Caco-2 (cell line): ENCODE results near the gene PARP9. TPM values are rescaled to one million over a fixed set of nuclear protein-coding genes. Genes with fewer than 3 reads are reported as not detected.

Experiments
- BruUV-seq: library from RNA; stranded (reverse); fragments of 400-500 nt; replicated peaks from 2 replicates; lab custom pipeline; 2021; lab: Mats Ljungman, UMichigan
- CTCF ChIA-PET: fragments of 300-600 bp; sonication (Branson Sonifier 250); formaldehyde crosslinking; loops from one replicate; lab custom pipeline; 2022; ENCODE audit warnings: antibody characterized with exemption; lab: Charles Lee
- POLR2A ChIA-PET: fragments of 300-600 bp; sonication (Branson Sonifier 250); formaldehyde crosslinking; loops from one replicate; lab custom pipeline; 2022; ENCODE audit warnings: antibody characterized with exemption; lab: Charles Lee
- DNase-seq, 2 experiments: peaks; one replicate each; pipeline versions ENCODE4 v3.0.0 to v3.0.0-alpha.2; 2020 to 2022
- H3K27me3 ChIP-seq: replicated peaks from 2 replicates; pipeline ENCODE4 v1.6.0; 2011; ENCODE audit warnings: low read length; ENCODE audit not compliant: control insufficient read depth, insufficient read depth
- H3K36me3 ChIP-seq: 2 replicates; pipeline ENCODE4 v1.5.1; 2011; ENCODE audit warnings: low read length; ENCODE audit not compliant: control insufficient read depth, insufficient read depth
- H3K4me1 ChIP-seq: fragments of 250-450 bp; sonication (Bioruptor Pico); 2 replicates; pipeline ENCODE4 v1.5.1; 2020; ENCODE audit warnings: mild to moderate bottlenecking
- H3K4me3 ChIP-seq: 2 replicates; pipeline ENCODE4 v1.5.1; 2011; ENCODE audit warnings: low read depth, mild to moderate bottlenecking, control low read depth, low read length
- H3K9me3 ChIP-seq: fragments of 250-450 bp; sonication (Bioruptor Pico); 2 replicates; pipeline ENCODE4 v1.5.1; 2020; ENCODE audit warnings: mild to moderate bottlenecking, moderate library complexity
- H3K27ac Mint-ChIP-seq: one replicate; pipeline ENCODE4 v1.8.0; 2022; ENCODE audit warnings: mixed read lengths; ENCODE audit not compliant: unreplicated experiment
- H3K27me3 Mint-ChIP-seq: one replicate; pipeline ENCODE4 v1.8.0; 2022; ENCODE audit warnings: mixed read lengths; ENCODE audit not compliant: insufficient read depth, unreplicated experiment
- H3K36me3 Mint-ChIP-seq: one replicate; pipeline ENCODE4 v1.8.0; 2022; ENCODE audit warnings: mild to moderate bottlenecking, mixed read lengths; ENCODE audit not compliant: insufficient read depth, unreplicated experiment
- H3K4me1 Mint-ChIP-seq: one replicate; pipeline ENCODE4 v1.8.0; 2022; ENCODE audit warnings: low read depth, mixed read lengths; ENCODE audit not compliant: unreplicated experiment
- H3K4me3 Mint-ChIP-seq: one replicate; pipeline ENCODE4 v1.8.0; 2022; ENCODE audit warnings: mild to moderate bottlenecking, moderate library complexity, mixed read lengths; ENCODE audit not compliant: unreplicated experiment
- H3K9me3 Mint-ChIP-seq: one replicate; pipeline ENCODE4 v1.8.0; 2022; ENCODE audit warnings: mixed read lengths; ENCODE audit not compliant: unreplicated experiment
- intact Hi-C: fragments of 100-400 bp; cut with micrococcal nuclease; formaldehyde crosslinking; loops from one replicate; pipeline ENCODE4 v1.10.0; 2022; ENCODE audit not compliant: unreplicated experiment
- total RNA-seq: library from RNA; stranded (reverse); gene quantifications from 2 replicates; pipeline ENCODE4 v1.2.3, GENCODE V29; 2022
- TF ChIP-seq, protein P1 (sequence below), 2 experiments: fragments of 200-600 bp in 1 of 2; IDR thresholded peaks; 1 replicate in 1 of 2; 2 replicates in 1 of 2; pipeline versions ENCODE4 v1.5.1 to v1.8.0; 2011 to 2022; ENCODE audit warnings: antibody characterized with exemption in 1 of 2, control low read depth in 1 of 2, inconsistent platforms in 1 of 2, low read depth in 1 of 2, low read length in 1 of 2, mild to moderate bottlenecking in 1 of 2, moderate library complexity in 1 of 2; ENCODE audit not compliant: insufficient read depth in 1 of 2, severe bottlenecking in 1 of 2, unreplicated experiment in 1 of 2

Gene PARP9
- total RNA-seq, 1 experiment from 2014 or later, result 15.8 TPM

DNA sequence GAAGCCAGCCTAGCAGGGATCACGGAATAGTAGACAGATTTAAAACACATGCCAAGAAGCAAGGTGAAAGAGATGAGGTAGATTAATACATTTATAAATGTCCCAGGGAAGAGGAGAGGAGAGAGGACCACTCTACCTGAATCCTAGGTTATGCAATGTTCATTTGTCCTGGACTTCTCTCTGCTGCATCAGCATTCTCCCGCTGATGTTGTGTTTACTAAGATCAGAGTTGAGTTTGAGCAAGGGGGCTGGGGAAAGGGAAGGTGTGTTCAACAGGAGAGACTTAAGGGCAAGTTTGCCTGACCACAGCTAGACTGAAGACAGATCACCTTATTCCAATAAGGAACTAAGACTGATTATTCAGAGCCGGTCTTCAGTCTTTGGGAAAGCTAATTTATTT lies 48.2 kb downstream of the PARP9 start:
- DNase-seq, result no peak
- POLR2A ChIA-PET, result no interaction called here
- no peaks in the 10 kb centered on the region for H3K9me3 Mint-ChIP-seq
- no peaks in the 10 kb centered on the region for H3K36me3 ChIP-seq
- no peak overlapping the region for H3K27ac Mint-ChIP-seq
- CTCF ChIA-PET, result interaction anchor here (0.6 kb wide), 1 partner anchor 23 kb away, joined by 3 read pairs; no protein-coding TSS in a partner anchor
- H3K4me3 ChIP-seq, result no peak overlapping the region
- peaks cover 21% of the 10 kb centered on the region for H3K4me1 Mint-ChIP-seq
- peaks cover 6% of the 10 kb centered on the region for H3K36me3 Mint-ChIP-seq
- peaks cover 16% of the 10 kb centered on the region for H3K4me1 ChIP-seq
- no peak overlapping the region for H3K4me3 Mint-ChIP-seq
- H3K9me3 ChIP-seq, result no peaks in the 10 kb centered on the region
- BruUV-seq, result no TSS peak
- H3K27me3 ChIP-seq, result no peaks in the 10 kb centered on the region
- intact Hi-C loops, result no loop called here
- no peaks in the 10 kb centered on the region for H3K27me3 Mint-ChIP-seq
- TF ChIP-seq, protein P1, sequence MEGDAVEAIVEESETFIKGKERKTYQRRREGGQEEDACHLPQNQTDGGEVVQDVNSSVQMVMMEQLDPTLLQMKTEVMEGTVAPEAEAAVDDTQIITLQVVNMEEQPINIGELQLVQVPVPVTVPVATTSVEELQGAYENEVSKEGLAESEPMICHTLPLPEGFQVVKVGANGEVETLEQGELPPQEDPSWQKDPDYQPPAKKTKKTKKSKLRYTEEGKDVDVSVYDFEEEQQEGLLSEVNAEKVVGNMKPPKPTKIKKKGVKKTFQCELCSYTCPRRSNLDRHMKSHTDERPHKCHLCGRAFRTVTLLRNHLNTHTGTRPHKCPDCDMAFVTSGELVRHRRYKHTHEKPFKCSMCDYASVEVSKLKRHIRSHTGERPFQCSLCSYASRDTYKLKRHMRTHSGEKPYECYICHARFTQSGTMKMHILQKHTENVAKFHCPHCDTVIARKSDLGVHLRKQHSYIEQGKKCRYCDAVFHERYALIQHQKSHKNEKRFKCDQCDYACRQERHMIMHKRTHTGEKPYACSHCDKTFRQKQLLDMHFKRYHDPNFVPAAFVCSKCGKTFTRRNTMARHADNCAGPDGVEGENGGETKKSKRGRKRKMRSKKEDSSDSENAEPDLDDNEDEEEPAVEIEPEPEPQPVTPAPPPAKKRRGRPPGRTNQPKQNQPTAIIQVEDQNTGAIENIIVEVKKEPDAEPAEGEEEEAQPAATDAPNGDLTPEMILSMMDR (IDR thresholded peaks at IDR 0.05; ENCODE audit: insufficient read depth in 1 of 2, low read depth in 1 of 2, low read length in 1 of 2, severe bottlenecking in 1 of 2, unreplicated experiment in 1 of 2), result no peak

DNA sequence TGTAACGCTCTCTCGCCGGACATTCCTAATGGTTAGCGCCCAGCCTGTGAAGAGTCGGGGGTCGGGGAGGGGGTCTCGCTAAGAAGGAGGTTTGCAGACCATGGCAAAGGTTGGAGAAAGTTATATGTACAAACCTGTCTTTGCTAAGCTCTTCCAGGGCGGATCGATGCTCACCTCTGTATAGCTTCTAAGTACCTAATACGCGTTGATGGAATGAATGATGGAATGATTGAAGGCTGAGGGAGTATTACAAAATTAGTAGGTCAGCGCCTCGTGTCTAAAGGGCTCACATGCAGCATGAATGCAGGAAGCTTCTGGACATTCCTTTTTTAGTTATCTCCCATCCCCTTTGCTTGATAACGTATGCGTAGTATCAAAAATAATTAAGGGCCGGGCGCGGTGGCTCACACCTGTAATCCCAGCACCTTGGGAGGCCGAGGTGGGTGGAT lies 49.1 kb downstream of the PARP9 start:
- CTCF ChIA-PET, result no interaction called here
- intact Hi-C loops, result no loop called here
- H3K4me3 Mint-ChIP-seq, result peak overlapping the region; percentile 84
- H3K4me1 Mint-ChIP-seq, result peaks cover 24% of the 10 kb centered on the region
- no TSS peak for BruUV-seq
- Histone ChIP-seq H3K27me3 (no peaks in the 10 kb centered on the region), H3K4me1 (peaks cover 18% of the 10 kb centered on the region), H3K9me3 (no peaks in the 10 kb centered on the region), H3K4me3 (peak overlapping the region; percentile 96), H3K36me3 (no peaks in the 10 kb centered on the region)
- POLR2A ChIA-PET, result interaction anchor here (0.7 to 1.0 kb wide), 3 partner anchors 25 to 164 kb away, joined by 3 read pairs; partner anchors contain the start of gene FAM162A
- TF ChIP-seq, protein P1 (IDR thresholded peaks at IDR 0.05; ENCODE audit: insufficient read depth in 1 of 2, low read depth in 1 of 2, low read length in 1 of 2, severe bottlenecking in 1 of 2, unreplicated experiment in 1 of 2), result no peak
- no peak for DNase-seq
- peak overlapping the region; percentile 71 for H3K27ac Mint-ChIP-seq
- no peaks in the 10 kb centered on the region for H3K9me3 Mint-ChIP-seq
- no peaks in the 10 kb centered on the region for H3K27me3 Mint-ChIP-seq
- peaks cover 6% of the 10 kb centered on the region for H3K36me3 Mint-ChIP-seq

DNA sequence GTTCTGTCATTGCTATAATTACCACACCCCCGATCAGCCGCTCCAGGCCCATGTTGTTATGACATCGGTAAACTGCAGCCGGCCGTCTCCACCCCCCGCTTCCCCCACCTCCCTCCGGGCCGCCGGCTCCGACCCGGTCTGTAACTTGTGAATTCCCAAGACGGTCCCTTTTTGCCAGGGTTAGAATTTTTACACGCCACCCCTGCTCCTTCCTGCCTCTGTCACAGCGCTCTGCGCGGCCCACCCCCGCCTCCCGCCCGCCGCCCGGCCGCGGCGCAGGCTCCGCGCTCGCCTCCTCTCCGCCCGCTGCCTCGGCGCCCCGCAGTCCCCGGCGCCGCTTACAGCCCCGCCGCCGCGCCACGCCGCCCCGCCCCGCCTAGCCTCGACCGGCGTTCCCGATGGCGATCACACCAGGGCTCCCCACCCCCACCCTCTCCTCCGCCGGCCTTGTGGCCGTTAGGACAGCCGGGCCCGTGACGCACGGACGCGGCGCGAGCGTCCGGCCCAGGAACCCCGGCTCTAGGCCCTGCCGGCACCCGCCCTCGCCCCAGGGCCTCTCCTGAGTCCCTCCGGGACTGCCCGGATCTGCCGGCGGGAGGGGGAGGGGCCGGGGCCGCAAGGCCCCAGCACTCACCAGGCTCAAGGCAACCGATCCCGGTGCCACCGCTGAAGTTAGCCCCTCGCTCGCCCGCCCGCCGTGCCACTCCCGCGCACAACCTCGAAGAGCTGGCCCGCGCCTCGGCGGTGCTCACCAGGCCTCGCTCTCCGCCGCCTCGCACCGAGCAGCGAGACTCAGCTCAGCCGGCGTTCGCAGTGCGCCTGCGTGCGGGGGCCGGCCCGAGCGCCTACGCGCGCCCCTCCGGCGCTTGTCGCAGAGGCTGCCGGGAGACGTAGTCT lies 49.7 kb downstream of the PARP9 start, which contains the start of gene KPNA1:
TSS of gene KPNA1 (minus strand) at position 817 of the 897 bp plus-strand sequence. CDS start 18,374 bp downstream, outside the sequence.
- peak; percentile 86 to 92 for DNase-seq
- no peaks in the 10 kb centered on the region for H3K9me3 Mint-ChIP-seq
- H3K27ac Mint-ChIP-seq, result peak within 1 kb of the TSS; percentile 71
- H3K4me1 Mint-ChIP-seq, result peaks cover 24% of the 10 kb centered on the region
- intact Hi-C loops, result loop anchor here (5.0 kb wide), 1 partner anchor 47 kb away; no protein-coding TSS in a partner anchor
- no peaks in the 10 kb centered on the region for H3K27me3 ChIP-seq
- TF ChIP-seq, protein P1 (IDR thresholded peaks at IDR 0.05; ENCODE audit: insufficient read depth in 1 of 2, low read depth in 1 of 2, low read length in 1 of 2, severe bottlenecking in 1 of 2, unreplicated experiment in 1 of 2), result no peak
- no peaks in the 10 kb centered on the region for H3K27me3 Mint-ChIP-seq
- peak within 1 kb of the TSS; percentile 84 for H3K4me3 Mint-ChIP-seq
- peak within 1 kb of the TSS; percentile 96 for H3K4me3 ChIP-seq
- H3K9me3 ChIP-seq, result no peaks in the 10 kb centered on the region
- CTCF ChIA-PET, result interaction anchor here (0.9 kb wide), 1 partner anchor 122 kb away, joined by 3 read pairs; no protein-coding TSS in a partner anchor
- BruUV-seq, result no TSS peak
- peaks cover 18% of the 10 kb centered on the region for H3K4me1 ChIP-seq
- peaks cover 6% of the 10 kb centered on the region for H3K36me3 Mint-ChIP-seq
- H3K36me3 ChIP-seq, result no peaks in the 10 kb centered on the region
- POLR2A ChIA-PET, result interaction anchor here (0.7 to 1.0 kb wide), 4 partner anchors 24 to 165 kb away, joined by 3 read pairs; partner anchors contain the start of gene FAM162A
